K562 (cell line): ENCODE measurements around the gene MEA1. TPM values are rescaled to one million over a fixed set of nuclear protein-coding genes. Genes with fewer than 3 reads are reported as not detected.
A peak's percentile ranks its signal among the peaks of the same experiment; 100 is the strongest.

Experiments used
- BRD4 ChIP-seq: fragments of 200-600 bp; sonication (generic); IDR thresholded peaks from 2 replicates; pipeline ENCODE4 v1.6.1; 2017; ENCODE audit warnings: inconsistent platforms
- CHD1 ChIP-seq: fragments of 200-600 bp; sonication (generic); IDR thresholded peaks from one replicate; pipeline ENCODE4 v1.6.1; 2012; ENCODE audit warnings: mild to moderate bottlenecking, moderate library complexity, low read length, inconsistent platforms
- E2F8 ChIP-seq: fragments of 450-650 bp; IDR thresholded peaks from 2 replicates; pipeline ENCODE4 v1.7.1; 2018; ENCODE audit warnings: mild to moderate bottlenecking, low read depth; ENCODE audit not compliant: partially characterized antibody
- FOXK1 ChIP-seq: sonication (generic); formaldehyde crosslinking; IDR thresholded peaks from 2 replicates; pipeline ENCODE4 v1.8.0; 2022; ENCODE audit warnings: missing genetic modification reagents, mild to moderate bottlenecking, borderline replicate concordance
- GTF2F1 ChIP-seq: IDR thresholded peaks from 2 replicates; pipeline ENCODE4 v1.6.1; 2011; ENCODE audit warnings: low read depth, low read length, improper control_type of control experiment
- HDAC6 ChIP-seq: IDR thresholded peaks from 2 replicates; pipeline ENCODE4 v1.6.1; 2012; ENCODE audit warnings: low read depth, mild to moderate bottlenecking, control low read depth, inconsistent platforms, low read length, moderate library complexity
- HDGF ChIP-seq: fragments of 450-650 bp; IDR thresholded peaks from 2 replicates; pipeline ENCODE4 v1.6.1; 2016
- HNRNPH1 ChIP-seq: fragments of 200-400 bp; formaldehyde crosslinking; optimal IDR thresholded peaks from 2 replicates; pipeline ENCODE3; 2017; ENCODE audit warnings: low read depth, mild to moderate bottlenecking, low read length, moderate library complexity
- MCM2 ChIP-seq: fragments of 450-650 bp; IDR thresholded peaks from 2 replicates; pipeline ENCODE4 v1.6.1; 2017; ENCODE audit warnings: low read depth, mild to moderate bottlenecking
- MCM7 ChIP-seq, 2 experiments: fragments of 450-650 bp; IDR thresholded peaks; 2 replicates each; pipeline ENCODE4 v1.6.1; 2016 to 2018
- NCOA2 ChIP-seq, 2 experiments: fragments of 450-650 bp; IDR thresholded peaks; 2 replicates each; pipeline ENCODE4 v1.6.1; 2018; ENCODE audit warnings: mild to moderate bottlenecking in 2 of 2, moderate library complexity in 1 of 2; ENCODE audit not compliant: partially characterized antibody in 2 of 2
- NR3C1 ChIP-seq: sonication (generic); formaldehyde crosslinking; IDR thresholded peaks from 2 replicates; pipeline ENCODE4 v1.8.1; 2022; ENCODE audit warnings: missing genetic modification reagents
- RAD51 ChIP-seq: fragments of 450-650 bp; IDR thresholded peaks from 2 replicates; pipeline ENCODE4 v1.7.1; 2016; ENCODE audit warnings: low read depth, mild to moderate bottlenecking, borderline replicate concordance
- RBM14 ChIP-seq: fragments of 200-400 bp; formaldehyde crosslinking; IDR thresholded peaks from 2 replicates; pipeline ENCODE4 v1.6.1; 2018; ENCODE audit warnings: low read depth, mild to moderate bottlenecking, low read length, moderate library complexity, borderline replicate concordance; ENCODE audit not compliant: insufficient read depth
- SNRNP70 ChIP-seq: fragments of 200-400 bp; formaldehyde crosslinking; optimal IDR thresholded peaks from 2 replicates; pipeline ENCODE3; 2017; ENCODE audit warnings: low read depth, low read length
- SRSF3 ChIP-seq: fragments of 200-400 bp; formaldehyde crosslinking; IDR thresholded peaks from 2 replicates; pipeline ENCODE4 v1.6.1; 2016; ENCODE audit warnings: mild to moderate bottlenecking, low read length, moderate library complexity; ENCODE audit not compliant: insufficient read depth
- TCF7L2 ChIP-seq: fragments of 150-350 bp; IDR thresholded peaks from 2 replicates; pipeline ENCODE4 v1.6.1; 2016; ENCODE audit warnings: low read depth, mild to moderate bottlenecking, low read length, moderate library complexity
- ZNF143 ChIP-seq: sonication (generic); formaldehyde crosslinking; IDR thresholded peaks from 2 replicates; pipeline ENCODE4 v1.9.0; 2022; ENCODE audit warnings: mild to moderate bottlenecking, missing genetic modification reagents
- ZNF239 ChIP-seq: fragments of 250-450 bp; sonication (Bioruptor Pico); IDR thresholded peaks from 2 replicates; pipeline ENCODE4 v1.4.0; 2020; ENCODE audit warnings: mild to moderate bottlenecking
- ZNF57 ChIP-seq: fragments of 450-650 bp; formaldehyde crosslinking; IDR thresholded peaks from 2 replicates; pipeline ENCODE4 v1.4.0; 2020; ENCODE audit warnings: mild to moderate bottlenecking, moderate library complexity
- ZNF785 ChIP-seq: fragments of 250-450 bp; sonication (Bioruptor Pico); IDR thresholded peaks from 2 replicates; pipeline ENCODE4 v1.4.0; 2020; ENCODE audit warnings: mild to moderate bottlenecking
- polyA plus RNA-seq, 8 experiments: library from polyadenylated mRNA; depleted of rRNA in 4 of 8; stranded (reverse) in 5 of 8; unstranded in 3 of 8; fragments of >200 nt; fragmentation: Nextera tagmentation in 2 of 8; fragmentation: Illumina TruSeq in 1 of 8; extraction: Ambion mirVana in 2 of 8; extraction: Trizol in 1 of 8; gene quantifications; 2 replicates each; pipeline versions ENCODE4 v1.2.1 to v1.2.3, GENCODE V29; 2011 to 2014; ENCODE audit warnings: inconsistent platforms in 1 of 8, missing spikeins in 1 of 8
- total RNA-seq, 7 experiments: library from RNA; depleted of rRNA in 6 of 7; stranded (reverse); fragments of >200 nt in 6 of 7; fragmentation: Illumina TruSeq in 2 of 7; extraction: Trizol in 2 of 7; gene quantifications; 2 replicates each; pipeline versions ENCODE4 v1.2.1 to v1.2.3, GENCODE V29; 2011 to 2021; ENCODE audit warnings: low replicate concordance in 1 of 7
- TF ChIP-seq, protein P1 (sequence below): fragments of 250-450 bp; sonication (Bioruptor Pico); IDR thresholded peaks from 2 replicates; pipeline ENCODE4 v1.5.0; 2020; ENCODE audit warnings: mild to moderate bottlenecking, borderline replicate concordance
- TF ChIP-seq, protein P2 (sequence below): fragments of 450-650 bp; conservative IDR thresholded peaks from 2 replicates; pipeline ENCODE4 v1.6.1; 2016; ENCODE audit warnings: missing genetic modification characterization, low read depth, mild to moderate bottlenecking, control low read depth, missing compliant biosample characterization

The MEA1 gene
- total and polyA plus RNA-seq, 9 of the 15 experiments (the other 6 are each of a cell fraction or from before 2014, with no cell fraction given): 86.8 to 210 (median 152) TPM

DNA sequence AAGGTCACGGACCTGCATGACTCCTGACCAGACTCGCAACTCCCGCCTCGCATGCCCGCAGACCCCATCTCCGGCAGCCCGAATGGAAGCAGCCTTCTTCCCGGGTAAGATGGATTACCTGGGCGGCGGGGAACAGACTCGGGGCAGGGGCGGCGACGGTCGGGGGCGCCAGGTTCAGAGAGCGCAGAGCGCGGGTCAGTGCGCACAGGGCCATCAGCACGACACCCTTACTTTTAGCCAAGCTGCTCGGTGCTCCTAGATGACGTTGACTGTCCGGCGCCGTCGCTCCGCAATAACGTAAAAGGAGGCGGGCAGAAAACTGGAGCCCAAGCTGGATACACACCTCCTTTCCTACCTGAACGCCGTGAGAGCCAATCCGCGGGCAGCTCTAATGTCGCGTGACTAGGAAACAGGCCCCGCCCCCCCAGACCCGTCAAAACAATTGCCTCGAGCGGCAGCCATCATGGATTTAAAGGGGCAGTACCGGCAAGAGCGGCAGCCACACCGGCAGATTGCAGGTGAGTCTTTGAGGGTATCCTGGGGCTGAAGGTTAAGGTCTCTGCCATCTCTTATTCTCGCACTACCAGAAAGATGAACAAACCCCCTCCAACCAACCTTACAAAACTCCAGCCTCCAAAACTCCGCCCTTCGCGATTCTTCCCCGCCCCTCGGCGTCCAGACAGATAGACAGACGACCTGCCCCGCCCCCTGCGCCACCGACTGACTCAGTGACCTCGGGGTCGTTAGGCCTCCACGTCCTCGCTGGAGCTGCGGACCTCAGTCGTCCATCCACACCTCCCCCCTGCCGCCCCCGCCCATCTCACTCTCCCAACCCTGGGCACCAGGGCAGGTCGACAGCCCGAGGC is 45.7 kb upstream of the MEA1 start, which contains the start of the genes KLC4 and MRPL2 (continued):
- TF ChIP-seq E2F8 (peak; percentile 81), FOXK1 (CRISPR knock-in tag) (no peak), SRSF3 (no peak), NR3C1 (CRISPR knock-in tag) (no peak), TCF7L2 (no peak), ZNF143 (no peak), MCM2 (no peak), CHD1 (no peak), HNRNPH1 (no peak), MCM7 (IDR thresholded peaks at IDR 0.05) (no peak), BRD4 (no peak), ZNF785 (CRISPR knock-in tag) (no peak), NCOA2 (IDR thresholded peaks at IDR 0.05; ENCODE audit: partially characterized antibody in 2 of 2) (no peak), RAD51 (peak; percentile 73; the same call in 1 of the 2 replicates), HDAC6 (0 out of 2 replicates have a peak, but pooled peaks have one; percentile 35), ZNF57 (CRISPR knock-in tag) (no peak), HDGF (no peak), SNRNP70 (no peak), GTF2F1 (peak; percentile 49; the same call in 1 of the 2 replicates), ZNF239 (CRISPR knock-in tag) (no peak), RBM14 (no peak)
- TF ChIP-seq, protein P1, sequence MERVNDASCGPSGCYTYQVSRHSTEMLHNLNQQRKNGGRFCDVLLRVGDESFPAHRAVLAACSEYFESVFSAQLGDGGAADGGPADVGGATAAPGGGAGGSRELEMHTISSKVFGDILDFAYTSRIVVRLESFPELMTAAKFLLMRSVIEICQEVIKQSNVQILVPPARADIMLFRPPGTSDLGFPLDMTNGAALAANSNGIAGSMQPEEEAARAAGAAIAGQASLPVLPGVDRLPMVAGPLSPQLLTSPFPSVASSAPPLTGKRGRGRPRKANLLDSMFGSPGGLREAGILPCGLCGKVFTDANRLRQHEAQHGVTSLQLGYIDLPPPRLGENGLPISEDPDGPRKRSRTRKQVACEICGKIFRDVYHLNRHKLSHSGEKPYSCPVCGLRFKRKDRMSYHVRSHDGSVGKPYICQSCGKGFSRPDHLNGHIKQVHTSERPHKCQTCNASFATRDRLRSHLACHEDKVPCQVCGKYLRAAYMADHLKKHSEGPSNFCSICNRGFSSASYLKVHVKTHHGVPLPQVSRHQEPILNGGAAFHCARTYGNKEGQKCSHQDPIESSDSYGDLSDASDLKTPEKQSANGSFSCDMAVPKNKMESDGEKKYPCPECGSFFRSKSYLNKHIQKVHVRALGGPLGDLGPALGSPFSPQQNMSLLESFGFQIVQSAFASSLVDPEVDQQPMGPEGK: no peak
- TF ChIP-seq, protein P2, sequence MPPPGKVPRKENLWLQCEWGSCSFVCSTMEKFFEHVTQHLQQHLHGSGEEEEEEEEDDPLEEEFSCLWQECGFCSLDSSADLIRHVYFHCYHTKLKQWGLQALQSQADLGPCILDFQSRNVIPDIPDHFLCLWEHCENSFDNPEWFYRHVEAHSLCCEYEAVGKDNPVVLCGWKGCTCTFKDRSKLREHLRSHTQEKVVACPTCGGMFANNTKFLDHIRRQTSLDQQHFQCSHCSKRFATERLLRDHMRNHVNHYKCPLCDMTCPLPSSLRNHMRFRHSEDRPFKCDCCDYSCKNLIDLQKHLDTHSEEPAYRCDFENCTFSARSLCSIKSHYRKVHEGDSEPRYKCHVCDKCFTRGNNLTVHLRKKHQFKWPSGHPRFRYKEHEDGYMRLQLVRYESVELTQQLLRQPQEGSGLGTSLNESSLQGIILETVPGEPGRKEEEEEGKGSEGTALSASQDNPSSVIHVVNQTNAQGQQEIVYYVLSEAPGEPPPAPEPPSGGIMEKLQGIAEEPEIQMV (tag): no peak
